GM12878 (cell line): ENCODE data around the gene RAB31. TPM values are rescaled to one million over a fixed set of nuclear protein-coding genes. Genes with fewer than 3 reads are reported as not detected.

ENCODE experiments used
- ATAC-seq: fragments of 200-7000 bp; cut with Tn5 transposase; 3 replicates; pipeline ENCODE4 v1.9.1; 2020; ENCODE audit warnings: mild to moderate bottlenecking, moderate library complexity
- BruUV-seq: library from RNA; stranded (reverse); fragments of 400-500 nt; replicated peaks from 2 replicates; lab custom pipeline; 2021; lab: Mats Ljungman, UMichigan
- CTCF ChIA-PET: fragments of 300-600 bp; sonication (Branson Sonifier 250); formaldehyde crosslinking; extraction: SDS; loops from one replicate; lab custom pipeline; 2021; ENCODE audit warnings: inconsistent platforms; lab: Yijun Ruan, JAX
- POLR2A ChIA-PET: fragments of 350-600 bp; formaldehyde crosslinking; extraction: SDS; loops from one replicate; lab custom pipeline; 2021; ENCODE audit warnings: inconsistent platforms; lab: Charles Lee
- RAD21 ChIA-PET: fragments of 300-600 bp; sonication (Branson Sonifier 250); formaldehyde crosslinking; loops from one replicate; lab custom pipeline; 2023; ENCODE audit warnings: antibody characterized with exemption; ENCODE audit not compliant: unreplicated experiment; lab: Charles Lee
- SMC1A ChIA-PET: fragments of 300-600 bp; sonication (Branson Sonifier 250); formaldehyde crosslinking; loops from one replicate; lab custom pipeline; 2023; ENCODE audit not compliant: unreplicated experiment, uncharacterized antibody; lab: Charles Lee
- DNase-seq: peaks from one replicate; pipeline ENCODE4 v3.0.0-alpha.2; 2011; ENCODE audit warnings: low read depth, low spot score
- FAIRE-seq: peaks from 3 replicates; lab custom pipeline; 2011; peaks lifted over from hg19 to GRCh38; lab: Jason Lieb, UNC
- H2AFZ ChIP-seq: 2 replicates; pipeline ENCODE4 v1.6.0; 2011; ENCODE audit warnings: low read depth, low read length, control low read depth; ENCODE audit not compliant: control insufficient read depth
- H3K27ac ChIP-seq: 2 replicates; pipeline ENCODE4 v1.5.1; 2011; ENCODE audit warnings: control low read depth; ENCODE audit not compliant: control insufficient read depth, insufficient read depth
- H3K27me3 ChIP-seq, 2 experiments: replicated peaks in 1 of 2; 2 replicates each; pipeline versions ENCODE4 v1.6.0 to v1.6.1; 2011; ENCODE audit warnings: low read length in 1 of 2; ENCODE audit not compliant: control insufficient read depth in 2 of 2, insufficient read depth in 2 of 2
- H3K36me3 ChIP-seq, 2 experiments: 2 replicates each; pipeline ENCODE4 v1.5.1; 2011; ENCODE audit warnings: low read length in 1 of 2; ENCODE audit not compliant: control insufficient read depth in 2 of 2, insufficient read depth in 2 of 2
- H3K4me1 ChIP-seq: 2 replicates; pipeline ENCODE4 v1.6.1; 2011; ENCODE audit warnings: mild to moderate bottlenecking, low read length, moderate library complexity, mixed read lengths; ENCODE audit not compliant: control insufficient read depth, insufficient read depth
- H3K4me2 ChIP-seq: 2 replicates; pipeline ENCODE4 v1.6.0; 2011; ENCODE audit warnings: control low read depth; ENCODE audit not compliant: control insufficient read depth, insufficient read depth
- H3K4me3 ChIP-seq: fragments of 200-600 bp; sonication (generic); 2 replicates; pipeline ENCODE4 v1.5.1; 2016
- H3K79me2 ChIP-seq: 2 replicates; pipeline ENCODE4 v1.6.0; 2011; ENCODE audit warnings: low read length; ENCODE audit not compliant: control insufficient read depth, insufficient read depth
- H3K9ac ChIP-seq: 2 replicates; pipeline ENCODE4 v1.8.0; 2011; ENCODE audit warnings: low read length, control low read depth, mixed read lengths; ENCODE audit not compliant: control insufficient read depth, insufficient read depth
- H3K9me3 ChIP-seq: replicated peaks from 3 replicates; pipeline ENCODE4 v1.5.1; 2011; ENCODE audit warnings: mild to moderate bottlenecking, low read length; ENCODE audit not compliant: control insufficient read depth, insufficient read depth
- H4K20me1 ChIP-seq: 2 replicates; pipeline ENCODE4 v1.6.0; 2011; ENCODE audit not compliant: control insufficient read depth, insufficient read depth
- BACH1 ChIP-seq: fragments of 450-650 bp; IDR thresholded peaks from 2 replicates; pipeline ENCODE4 v1.6.1; 2017; ENCODE audit warnings: mild to moderate bottlenecking, borderline replicate concordance
- EED ChIP-seq: sonication (generic); IDR thresholded peaks from 2 replicates; pipeline ENCODE4 v1.6.1; 2016; ENCODE audit warnings: antibody characterized with exemption, low read depth
- MTA2 ChIP-seq: fragments of 450-650 bp; IDR thresholded peaks from 2 replicates; pipeline ENCODE4 v1.6.1; 2016; ENCODE audit warnings: low read depth, mild to moderate bottlenecking, moderate library complexity
- MTA3 ChIP-seq: IDR thresholded peaks from 2 replicates; pipeline ENCODE4 v1.6.1; 2012; ENCODE audit warnings: low read length, inconsistent platforms, borderline replicate concordance
- MXI1 ChIP-seq: fragments of 150-350 bp; IDR thresholded peaks from 2 replicates; pipeline ENCODE4 v1.6.1; 2011; ENCODE audit warnings: low read depth, mild to moderate bottlenecking, inconsistent platforms, low read length, improper control_type of control experiment
- RAD51 ChIP-seq: fragments of 450-650 bp; IDR thresholded peaks from 2 replicates; pipeline ENCODE4 v1.6.1; 2016; ENCODE audit warnings: moderate library complexity, mild to moderate bottlenecking, inconsistent platforms
- SIN3A ChIP-seq: IDR thresholded peaks from 2 replicates; pipeline ENCODE4 v1.6.1; 2012; ENCODE audit warnings: low read depth, low read length, improper control_type of control experiment
- ZBED1 ChIP-seq: IDR thresholded peaks from 2 replicates; pipeline ENCODE4 v1.6.1; 2016; ENCODE audit warnings: borderline replicate concordance
- ZNF622 ChIP-seq: fragments of 450-650 bp; IDR thresholded peaks from 2 replicates; pipeline ENCODE4 v1.6.1; 2017; ENCODE audit warnings: mild to moderate bottlenecking, inconsistent platforms
- WGBS: methylation state at CpG from one replicate; pipeline ENCODE4 v1.1.6; 2016; ENCODE audit warnings: low lambda C conversion rate; ENCODE audit not compliant: insufficient replicate concordance, insufficient coverage; ENCODE audit errors: missing lambda C conversion rate; 5-methylcytosine and 5-hydroxymethylcytosine counted together
- in situ Hi-C: fragments of 300-500 bp; cut with MboI; formaldehyde crosslinking; loops from 9 replicates; pipeline ENCODE4 v1.14.3; 2018; ENCODE audit warnings: mixed read lengths
- intact Hi-C: fragments of 100-400 bp; cut with micrococcal nuclease; formaldehyde crosslinking; loops from one replicate; pipeline ENCODE4 v1.14.2; 2022; ENCODE audit not compliant: unreplicated experiment
- polyA plus RNA-seq, 11 experiments: library from polyadenylated mRNA; depleted of rRNA in 4 of 11; unstranded in 6 of 11; stranded (reverse) in 5 of 11; fragments of >200 nt; fragmentation: Nextera tagmentation in 4 of 11; fragmentation: Illumina TruSeq in 1 of 11; extraction: Ambion mirVana in 4 of 11; extraction: Trizol in 1 of 11; gene quantifications; 1 replicate in 1 of 11; 2 replicates in 10 of 11; pipeline versions ENCODE4 v1.2.1 to v1.2.3, GENCODE V29; 2011 to 2016; ENCODE audit warnings: inconsistent platforms in 2 of 11, missing spikeins in 2 of 11, low read depth in 1 of 11
- total RNA-seq, 4 experiments: library from RNA; depleted of rRNA in 3 of 4; stranded (reverse); fragments of >200 nt in 3 of 4; fragmentation: Illumina TruSeq in 1 of 4; extraction: Trizol in 1 of 4; gene quantifications; 2 replicates each; pipeline versions ENCODE4 v1.2.1 to v1.2.3, GENCODE V29; 2013 to 2021
- TF ChIP-seq, protein P1 (sequence below): fragments of 450-650 bp; IDR thresholded peaks from 2 replicates; pipeline ENCODE4 v1.6.1; 2017; ENCODE audit warnings: borderline replicate concordance
- TF ChIP-seq, protein P2 (sequence below): fragments of 450-650 bp; formaldehyde crosslinking; IDR thresholded peaks from 2 replicates; pipeline ENCODE4 v1.4.0; 2020; ENCODE audit warnings: mild to moderate bottlenecking, moderate library complexity

Gene RAB31
- total and polyA plus RNA-seq, 10 of the 15 experiments (the other 5 are each of a cell fraction or from before 2014, with no cell fraction given) = 0.80 to 23.3 (median 12.2) TPM

DNA sequence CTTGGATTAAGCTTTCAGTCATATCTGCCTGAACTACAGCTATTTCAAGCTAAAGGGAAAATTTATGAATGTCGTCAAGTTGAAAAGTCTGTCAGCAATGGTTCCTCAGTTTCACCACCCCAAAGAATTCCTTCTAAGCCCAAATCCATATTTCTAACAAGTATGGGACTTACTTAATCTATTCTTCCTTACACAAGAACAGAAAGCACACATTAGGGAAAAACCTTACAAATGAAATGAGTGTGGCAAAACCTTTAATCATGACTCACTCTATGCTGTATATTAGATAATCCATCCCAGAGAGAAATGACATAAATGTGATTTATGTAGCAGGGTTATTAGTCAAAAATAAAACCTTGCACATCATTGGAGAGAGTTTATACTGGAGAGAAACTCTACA is 78.9 kb downstream of the RAB31 start:
- DNase-seq (no peak), FAIRE-seq (no peak), ATAC-seq (no peak)
- intact Hi-C loops = no loop called here
- H3K27me3 ChIP-seq = no peaks in the 10 kb centered on the region
- no peaks in the 10 kb centered on the region; the same call in 1 of the 2 replicates for H4K20me1 ChIP-seq
- POLR2A ChIA-PET = no interaction called here
- H3K4me3 ChIP-seq = no peak overlapping the region
- H3K79me2 ChIP-seq = no peaks in the 10 kb centered on the region
- TF ChIP-seq ZNF622 (no peak), MTA3 (no peak), MXI1 (no peak), MTA2 (no peak), EED (no peak), SIN3A (no peak), ZBED1 (no peak)
- TF ChIP-seq, protein P1, sequence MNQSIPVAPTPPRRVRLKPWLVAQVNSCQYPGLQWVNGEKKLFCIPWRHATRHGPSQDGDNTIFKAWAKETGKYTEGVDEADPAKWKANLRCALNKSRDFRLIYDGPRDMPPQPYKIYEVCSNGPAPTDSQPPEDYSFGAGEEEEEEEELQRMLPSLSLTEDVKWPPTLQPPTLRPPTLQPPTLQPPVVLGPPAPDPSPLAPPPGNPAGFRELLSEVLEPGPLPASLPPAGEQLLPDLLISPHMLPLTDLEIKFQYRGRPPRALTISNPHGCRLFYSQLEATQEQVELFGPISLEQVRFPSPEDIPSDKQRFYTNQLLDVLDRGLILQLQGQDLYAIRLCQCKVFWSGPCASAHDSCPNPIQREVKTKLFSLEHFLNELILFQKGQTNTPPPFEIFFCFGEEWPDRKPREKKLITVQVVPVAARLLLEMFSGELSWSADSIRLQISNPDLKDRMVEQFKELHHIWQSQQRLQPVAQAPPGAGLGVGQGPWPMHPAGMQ = no peak
- CTCF ChIA-PET = no interaction called here
- H3K27ac ChIP-seq = no peak overlapping the region
- in situ Hi-C loops = no loop called here
- no peak overlapping the region for H3K4me2 ChIP-seq
- WGBS = 100% methylated on average over 1 of the region's 1 CpG
- RAD21 ChIA-PET = no interaction called here
- H3K9me3 ChIP-seq = no peaks in the 10 kb centered on the region
- no peak overlapping the region for H3K9ac ChIP-seq
- SMC1A ChIA-PET = no interaction called here
- H2AFZ ChIP-seq = no peak overlapping the region
- H3K36me3 ChIP-seq = no peaks in the 10 kb centered on the region
- BruUV-seq = no TSS peak
- no peaks in the 10 kb centered on the region for H3K4me1 ChIP-seq

DNA sequence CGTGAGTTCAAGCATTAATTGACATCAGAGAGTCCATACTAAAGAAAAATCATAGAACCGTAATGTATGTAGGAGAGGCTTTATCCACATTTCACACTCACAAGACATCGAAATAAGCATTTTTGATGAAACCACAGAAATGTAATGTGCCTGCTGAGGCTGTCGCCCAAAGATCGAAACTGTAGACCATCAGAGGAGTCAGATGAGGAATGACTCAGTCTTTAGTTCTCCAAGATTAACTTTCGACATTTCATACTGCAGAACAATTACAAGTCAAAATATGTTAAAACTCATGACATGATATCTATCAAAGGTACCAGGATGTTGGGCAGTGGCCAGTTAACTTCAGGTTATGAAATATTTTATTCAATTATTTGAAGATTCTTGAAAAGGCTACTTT is 79.6 kb downstream of the RAB31 start:
- in situ Hi-C loops (no loop called here), intact Hi-C loops (no loop called here)
- ATAC-seq (no peak), DNase-seq (no peak), FAIRE-seq (no peak)
- no peaks in the 10 kb centered on the region for H3K27me3 ChIP-seq
- ChIA-PET SMC1A (no interaction called here), RAD21 (no interaction called here), CTCF (no interaction called here), POLR2A (no interaction called here)
- H3K4me3 ChIP-seq = no peak overlapping the region
- 88% methylated on average over 6 of the region's 6 CpGs for WGBS
- no peaks in the 10 kb centered on the region for H3K4me1 ChIP-seq
- H3K79me2 ChIP-seq = no peaks in the 10 kb centered on the region
- H3K9ac ChIP-seq = no peak overlapping the region
- H3K36me3 ChIP-seq = no peaks in the 10 kb centered on the region
- no peak overlapping the region for H3K27ac ChIP-seq
- no TSS peak for BruUV-seq
- no peak overlapping the region for H3K4me2 ChIP-seq
- no peaks in the 10 kb centered on the region; the same call in 1 of the 2 replicates for H4K20me1 ChIP-seq
- H2AFZ ChIP-seq = no peak overlapping the region
- H3K9me3 ChIP-seq = no peaks in the 10 kb centered on the region; the same call in 2 of the 3 replicates
- TF ChIP-seq ZNF622 (no peak), RAD51 (no peak), BACH1 (no peak)
- TF ChIP-seq, protein P2, sequence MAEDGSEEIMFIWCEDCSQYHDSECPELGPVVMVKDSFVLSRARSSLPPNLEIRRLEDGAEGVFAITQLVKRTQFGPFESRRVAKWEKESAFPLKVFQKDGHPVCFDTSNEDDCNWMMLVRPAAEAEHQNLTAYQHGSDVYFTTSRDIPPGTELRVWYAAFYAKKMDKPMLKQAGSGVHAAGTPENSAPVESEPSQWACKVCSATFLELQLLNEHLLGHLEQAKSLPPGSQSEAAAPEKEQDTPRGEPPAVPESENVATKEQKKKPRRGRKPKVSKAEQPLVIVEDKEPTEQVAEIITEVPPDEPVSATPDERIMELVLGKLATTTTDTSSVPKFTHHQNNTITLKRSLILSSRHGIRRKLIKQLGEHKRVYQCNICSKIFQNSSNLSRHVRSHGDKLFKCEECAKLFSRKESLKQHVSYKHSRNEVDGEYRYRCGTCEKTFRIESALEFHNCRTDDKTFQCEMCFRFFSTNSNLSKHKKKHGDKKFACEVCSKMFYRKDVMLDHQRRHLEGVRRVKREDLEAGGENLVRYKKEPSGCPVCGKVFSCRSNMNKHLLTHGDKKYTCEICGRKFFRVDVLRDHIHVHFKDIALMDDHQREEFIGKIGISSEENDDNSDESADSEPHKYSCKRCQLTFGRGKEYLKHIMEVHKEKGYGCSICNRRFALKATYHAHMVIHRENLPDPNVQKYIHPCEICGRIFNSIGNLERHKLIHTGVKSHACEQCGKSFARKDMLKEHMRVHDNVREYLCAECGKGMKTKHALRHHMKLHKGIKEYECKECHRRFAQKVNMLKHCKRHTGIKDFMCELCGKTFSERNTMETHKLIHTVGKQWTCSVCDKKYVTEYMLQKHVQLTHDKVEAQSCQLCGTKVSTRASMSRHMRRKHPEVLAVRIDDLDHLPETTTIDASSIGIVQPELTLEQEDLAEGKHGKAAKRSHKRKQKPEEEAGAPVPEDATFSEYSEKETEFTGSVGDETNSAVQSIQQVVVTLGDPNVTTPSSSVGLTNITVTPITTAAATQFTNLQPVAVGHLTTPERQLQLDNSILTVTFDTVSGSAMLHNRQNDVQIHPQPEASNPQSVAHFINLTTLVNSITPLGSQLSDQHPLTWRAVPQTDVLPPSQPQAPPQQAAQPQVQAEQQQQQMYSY (CRISPR knock-in tag) = no peak
